GM18502 (cell line): Measurements from ENCODE around the gene ARHGAP40.
"Not testable (repeated sequence)": the region's sequence is repeated elsewhere in the genome, so short reads cannot be mapped to it uniquely, and the experiment has no call there.

Experiments
- ATAC-seq: cut with Tn5 transposase; IDR thresholded peaks from one replicate; pipeline ENCODE4 v1.9.1; 2021; ENCODE audit warnings: mild to moderate bottlenecking; ENCODE audit not compliant: unreplicated experiment, poor library complexity

The ARHGAP40 gene

GRCh38 chr20:38586181-38586525 lies 15.5 kb upstream of the ARHGAP40 start:
- no peak for ATAC-seq

DNA sequence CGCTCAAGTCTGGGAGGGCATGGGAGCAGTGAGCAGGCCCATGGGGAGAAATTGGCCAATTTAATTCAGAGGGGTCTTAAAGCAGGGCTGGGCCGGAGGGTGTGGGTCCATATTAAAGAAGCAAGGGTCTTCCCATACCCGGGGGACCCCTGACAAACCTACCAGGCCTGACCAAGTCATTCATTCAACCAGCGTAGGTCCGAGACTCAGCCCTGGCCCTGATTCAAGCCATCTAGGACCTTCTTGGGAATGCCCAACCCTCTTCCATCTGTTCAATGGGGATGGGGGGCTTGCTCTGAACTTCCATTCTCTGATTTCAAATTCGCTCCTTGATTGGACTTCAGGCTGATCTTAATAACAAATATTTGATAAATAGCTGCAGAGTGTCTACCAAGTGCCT lies 13.3 kb upstream of the ARHGAP40 start:
- ATAC-seq = no peak

DNA sequence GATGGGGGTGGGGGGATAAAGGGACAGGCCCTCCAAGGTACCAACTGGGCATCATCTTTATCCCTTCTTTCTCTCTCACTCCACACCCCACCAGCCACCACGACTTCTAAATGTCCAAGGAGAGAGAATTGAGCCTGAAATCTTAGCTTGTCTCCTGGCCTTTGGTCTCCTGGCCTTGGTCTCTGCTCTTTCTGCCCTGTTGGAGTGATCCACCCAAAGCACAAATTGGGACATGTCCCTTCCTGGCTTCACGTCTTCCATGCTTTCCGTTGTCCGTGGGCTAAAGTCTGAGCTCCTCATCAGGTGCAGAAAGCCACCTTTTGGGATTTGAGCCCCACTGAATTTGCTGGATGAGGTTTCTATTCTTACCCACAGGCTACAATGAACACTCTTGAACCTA lies 12.3 kb upstream of the ARHGAP40 start:
- no peak for ATAC-seq

- no peak for ATAC-seq
Measured at GRCh38 chr20:38589967-38590675, 11.5 kb upstream of the ARHGAP40 start.

- ATAC-seq = no peak
Measured at GRCh38 chr20:38590676-38591473, 10.7 kb upstream of the ARHGAP40 start.

GRCh38 chr20:38591474-38592410 lies 9.9 kb upstream of the ARHGAP40 start:
- no peak for ATAC-seq

GRCh38 chr20:38592411-38592790 lies 9.2 kb upstream of the ARHGAP40 start:
- not testable (repeated sequence) for ATAC-seq

DNA sequence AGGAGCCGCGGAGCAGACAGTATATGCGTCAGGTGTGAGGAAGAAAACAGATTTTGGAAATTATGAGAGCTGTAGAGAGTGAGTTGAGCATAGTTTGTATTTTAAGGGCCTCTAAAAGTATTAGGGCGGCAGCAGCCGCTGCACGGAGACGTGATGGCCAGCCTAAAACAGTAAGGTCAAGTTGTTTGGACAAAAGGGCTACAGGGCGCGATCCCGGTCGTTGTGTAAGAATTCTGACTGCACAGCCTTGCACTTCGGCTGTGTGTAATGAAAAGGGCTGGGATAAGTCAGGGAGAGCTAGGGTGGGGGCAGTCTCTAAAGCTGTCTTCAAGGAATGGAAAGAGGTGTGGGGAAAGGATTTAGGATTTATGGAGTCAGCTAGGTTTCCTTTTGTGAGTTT lies 7.3 kb upstream of the ARHGAP40 start:
- not testable (repeated sequence) for ATAC-seq

DNA sequence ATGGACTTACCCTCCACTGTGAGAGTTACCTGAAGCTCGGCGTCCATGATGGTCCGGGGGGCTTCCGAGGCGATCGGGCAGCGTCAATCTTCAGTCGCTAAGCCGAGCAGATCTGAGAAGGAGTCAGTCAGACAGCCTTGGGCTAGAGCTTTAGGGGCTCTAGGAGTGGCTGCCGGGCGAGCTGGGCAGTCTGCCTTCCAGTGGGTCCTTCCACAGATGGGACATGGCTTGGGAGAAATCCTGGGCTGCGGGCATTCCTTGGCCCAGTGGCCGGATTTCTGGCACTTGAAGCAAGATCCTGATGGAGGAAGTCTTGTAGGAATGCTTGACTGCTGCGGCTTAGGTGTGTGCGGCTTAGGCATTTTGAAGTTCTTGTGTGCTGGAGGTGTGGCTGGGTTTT lies 5.7 kb upstream of the ARHGAP40 start:
- ATAC-seq = not testable (repeated sequence)

DNA sequence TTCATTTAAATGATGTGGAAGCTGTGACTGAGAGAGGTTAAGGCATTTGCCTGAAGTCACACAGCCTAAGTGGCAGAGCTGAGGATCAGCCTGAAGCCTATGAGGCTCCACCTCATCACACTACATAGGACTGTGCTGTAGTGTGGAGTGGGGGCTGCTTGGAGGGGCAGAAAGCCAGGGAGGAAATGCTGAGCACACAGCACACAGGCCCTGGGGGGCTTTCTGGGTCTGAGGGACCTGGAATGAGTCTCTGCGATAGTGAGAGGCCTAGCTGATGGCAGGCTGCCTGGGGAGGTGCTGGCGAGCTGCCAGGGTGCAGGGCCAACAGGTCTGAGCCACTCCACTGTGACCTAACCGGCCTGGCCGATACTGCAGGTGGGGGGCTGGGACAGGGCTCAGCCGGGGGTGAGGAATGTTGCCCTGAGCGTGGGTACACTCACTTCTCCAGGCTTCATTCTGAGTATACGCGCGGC lies 2.2 kb upstream of the ARHGAP40 start:
- ATAC-seq = no peak

DNA sequence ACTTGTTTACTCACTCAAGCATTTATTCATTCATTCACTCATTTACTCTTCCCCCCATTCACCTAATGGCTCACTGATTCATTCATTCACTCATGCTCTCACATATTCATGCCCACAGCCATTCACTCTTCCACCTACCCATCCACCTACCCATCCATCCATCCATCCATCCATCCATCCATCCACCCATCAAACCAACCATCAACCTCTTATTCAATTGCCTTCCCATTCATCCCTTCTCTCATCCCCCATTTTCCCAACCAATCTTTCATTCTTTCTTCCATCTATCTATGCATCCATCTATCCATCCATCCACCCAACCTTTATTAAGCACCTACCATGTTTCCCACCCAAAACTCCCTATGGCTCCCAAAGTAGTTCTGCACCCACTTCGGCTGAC lies 1.6 kb upstream of the ARHGAP40 start:
- no peak for ATAC-seq

- ATAC-seq = no peak
Measured at GRCh38 chr20:38602185-38602581, 574 bp downstream of the ARHGAP40 start.

GRCh38 chr20:38603286-38603685 lies 1.7 kb downstream of the ARHGAP40 start:
- ATAC-seq = no peak

DNA sequence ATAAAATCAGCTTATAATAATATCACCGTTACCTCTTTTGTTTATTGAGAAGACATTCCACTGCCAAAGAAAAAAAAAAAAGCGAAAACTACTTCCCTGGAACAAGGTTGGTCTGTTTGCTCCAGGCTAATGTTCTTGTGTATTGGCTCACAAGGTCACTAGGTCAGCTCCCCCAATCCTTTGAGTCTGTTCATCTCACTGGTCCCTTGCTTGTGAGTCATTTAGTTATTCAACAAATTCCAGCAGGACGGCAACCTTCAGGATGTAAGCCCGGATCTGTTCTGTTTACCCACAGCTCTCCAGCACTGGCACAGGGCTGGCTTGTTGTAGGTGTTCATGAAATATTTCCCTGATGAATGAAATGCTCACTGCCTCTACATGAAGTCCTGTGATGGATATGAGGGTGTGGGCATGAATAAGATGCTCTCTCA lies 3.3 kb downstream of the ARHGAP40 start:
- ATAC-seq = no peak

- no peak for ATAC-seq
Measured at GRCh38 chr20:38607351-38607750, 5.7 kb downstream of the ARHGAP40 start.

DNA sequence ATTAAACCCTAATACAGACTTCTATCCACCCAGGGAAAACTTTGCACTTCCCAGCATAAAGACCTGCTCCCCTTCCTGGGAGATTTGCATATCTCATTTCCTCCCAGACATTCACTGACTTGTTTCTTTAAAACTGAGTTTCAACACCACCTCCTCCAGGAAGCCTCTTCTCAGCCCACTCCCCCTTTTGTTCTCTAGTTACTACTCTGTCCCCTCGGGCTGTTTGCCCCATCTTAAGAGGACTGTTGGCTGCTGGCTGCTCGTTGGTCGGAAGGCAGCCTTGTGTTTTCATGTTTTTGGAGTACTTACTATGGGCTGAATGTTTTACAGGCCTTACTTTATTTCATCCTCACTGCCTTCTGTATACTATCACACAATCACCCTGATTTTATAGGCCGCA lies 6.6 kb downstream of the ARHGAP40 start:
- ATAC-seq = no peak

DNA sequence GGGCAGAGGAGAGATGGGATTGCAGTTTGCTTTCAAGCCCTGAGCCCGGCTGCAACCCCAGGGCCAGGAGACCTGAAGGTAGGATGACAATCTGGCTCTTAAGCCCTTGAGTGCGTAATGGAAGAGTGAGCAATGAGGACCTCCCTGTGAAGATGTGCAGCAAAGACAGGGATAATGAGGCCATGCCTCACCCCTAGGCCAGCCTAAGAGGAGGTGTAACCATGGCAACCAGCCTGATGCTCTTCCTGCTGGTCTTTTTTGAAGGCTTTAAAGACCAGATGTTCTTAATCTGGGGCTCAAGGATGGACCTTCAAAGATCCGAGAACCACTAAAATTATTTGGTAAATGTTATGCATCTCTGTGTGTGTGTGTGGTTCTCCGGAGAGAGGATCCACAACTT lies 8.2 kb downstream of the ARHGAP40 start:
- no peak for ATAC-seq

- no peak for ATAC-seq
Measured at GRCh38 chr20:38610521-38610920, 8.9 kb downstream of the ARHGAP40 start.

DNA sequence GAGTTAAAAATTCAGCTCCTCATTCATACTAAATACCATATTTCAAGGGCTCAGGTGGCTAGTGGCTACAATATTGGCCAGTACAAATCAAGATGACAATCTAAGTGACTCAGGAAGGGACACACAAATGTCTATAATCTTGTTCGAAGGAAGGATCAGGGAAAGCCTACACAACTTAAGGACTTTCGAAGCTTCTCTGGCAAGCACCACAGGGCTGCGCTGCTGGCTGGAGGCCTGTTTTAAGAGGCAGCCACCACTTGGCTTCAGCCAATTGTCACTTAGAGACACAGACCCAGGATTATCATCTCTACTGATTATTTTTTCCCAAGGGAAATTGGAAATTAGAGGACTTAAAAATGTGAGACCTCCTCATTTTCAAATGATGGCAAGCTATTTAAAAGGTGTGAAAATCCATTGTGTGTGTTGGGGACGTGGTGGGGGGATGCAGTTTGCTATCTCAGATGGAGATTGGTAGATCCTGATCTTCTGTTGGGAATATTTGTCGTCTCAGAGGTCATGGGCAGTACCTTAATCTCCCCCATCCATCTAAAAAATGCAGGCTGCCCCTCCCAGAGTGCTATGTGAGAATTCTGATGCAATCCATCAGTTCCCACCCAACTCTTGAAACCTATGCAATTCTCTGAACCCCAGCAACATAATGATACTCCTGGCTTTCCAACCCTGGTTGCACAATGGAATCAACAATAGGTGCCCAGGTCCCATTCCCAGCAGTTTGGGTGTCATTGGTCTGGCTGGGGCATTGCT lies 11.3 kb downstream of the ARHGAP40 start:
- no peak for ATAC-seq

- no peak for ATAC-seq
Measured at GRCh38 chr20:38615283-38615682, 13.7 kb downstream of the ARHGAP40 start.
